ENCODE data around the gene KCNK15. TPM values are rescaled to one million over a fixed set of nuclear protein-coding genes. Genes with fewer than 3 reads are reported as not detected.
"Not testable (repeated sequence)": the region's sequence is repeated elsewhere in the genome, so short reads cannot be mapped to it uniquely, and the experiment has no call there.

The KCNK15 gene
- not detected for total RNA-seq
- not detected for total RNA-seq (2013)

DNA sequence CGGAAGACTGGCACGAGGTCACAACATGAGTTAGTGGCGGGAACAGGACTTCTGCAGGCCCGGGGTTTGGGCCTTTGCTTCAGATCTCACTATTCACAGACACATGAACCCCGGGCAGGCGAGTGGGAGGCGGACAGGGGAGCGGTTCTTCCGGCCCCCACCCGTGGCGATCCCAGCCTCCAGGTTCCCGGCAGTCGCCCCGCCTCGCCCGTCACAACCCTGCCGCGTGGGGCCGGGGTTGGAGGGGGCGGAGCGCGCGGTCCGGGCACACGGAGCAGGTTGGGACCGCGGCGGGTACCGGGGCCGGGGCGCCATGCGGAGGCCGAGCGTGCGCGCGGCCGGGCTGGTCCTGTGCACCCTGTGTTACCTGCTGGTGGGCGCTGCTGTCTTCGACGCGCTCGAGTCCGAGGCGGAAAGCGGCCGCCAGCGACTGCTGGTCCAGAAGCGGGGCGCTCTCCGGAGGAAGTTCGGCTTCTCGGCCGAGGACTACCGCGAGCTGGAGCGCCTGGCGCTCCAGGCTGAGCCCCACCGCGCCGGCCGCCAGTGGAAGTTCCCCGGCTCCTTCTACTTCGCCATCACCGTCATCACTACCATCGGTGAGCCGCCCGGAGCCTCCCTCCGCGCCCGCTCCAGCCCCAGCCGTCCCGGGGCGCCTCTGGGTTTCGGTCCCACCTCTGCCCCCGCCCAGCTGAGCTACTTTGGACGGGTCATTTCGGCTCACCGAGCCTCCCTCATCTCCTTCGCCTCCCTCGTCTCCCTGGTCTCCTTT, at the start of gene KCNK15:
Gene KCNK15, plus strand, starts transcription at position 268 of the 769 bp plus-strand sequence. Its CDS starts 46 bp downstream, at position 314.
- H3K9me3 Mint-ChIP-seq, result no peaks in the 10 kb centered on the region
- Histone ChIP-seq H3K27ac (ENCODE audit: low read length) (no peak within 1 kb of the TSS), H3K9me3 (ENCODE audit: control insufficient read depth, insufficient read depth, low read length) (no peaks in the 10 kb centered on the region), H3K27me3 (ENCODE audit: control insufficient read depth, insufficient read depth, low read length) (peaks cover 17% of the 10 kb centered on the region), H3K4me3 (ENCODE audit: low read length) (peak within 1 kb of the TSS; percentile 17), H3K36me3 (ENCODE audit: control insufficient read depth, insufficient read depth, low read length) (no peaks in the 10 kb centered on the region), H3K4me1 (ENCODE audit: control insufficient read depth, insufficient read depth, low read length) (peaks cover 6% of the 10 kb centered on the region)
- peaks cover 46 to 70% of the 10 kb centered on the region in 2 donors for H3K27me3 Mint-ChIP-seq (ENCODE audit: low read depth in 2 of 2)
- TF ChIP-seq, protein P1, sequence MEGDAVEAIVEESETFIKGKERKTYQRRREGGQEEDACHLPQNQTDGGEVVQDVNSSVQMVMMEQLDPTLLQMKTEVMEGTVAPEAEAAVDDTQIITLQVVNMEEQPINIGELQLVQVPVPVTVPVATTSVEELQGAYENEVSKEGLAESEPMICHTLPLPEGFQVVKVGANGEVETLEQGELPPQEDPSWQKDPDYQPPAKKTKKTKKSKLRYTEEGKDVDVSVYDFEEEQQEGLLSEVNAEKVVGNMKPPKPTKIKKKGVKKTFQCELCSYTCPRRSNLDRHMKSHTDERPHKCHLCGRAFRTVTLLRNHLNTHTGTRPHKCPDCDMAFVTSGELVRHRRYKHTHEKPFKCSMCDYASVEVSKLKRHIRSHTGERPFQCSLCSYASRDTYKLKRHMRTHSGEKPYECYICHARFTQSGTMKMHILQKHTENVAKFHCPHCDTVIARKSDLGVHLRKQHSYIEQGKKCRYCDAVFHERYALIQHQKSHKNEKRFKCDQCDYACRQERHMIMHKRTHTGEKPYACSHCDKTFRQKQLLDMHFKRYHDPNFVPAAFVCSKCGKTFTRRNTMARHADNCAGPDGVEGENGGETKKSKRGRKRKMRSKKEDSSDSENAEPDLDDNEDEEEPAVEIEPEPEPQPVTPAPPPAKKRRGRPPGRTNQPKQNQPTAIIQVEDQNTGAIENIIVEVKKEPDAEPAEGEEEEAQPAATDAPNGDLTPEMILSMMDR (IDR thresholded peaks at IDR 0.05), result no peak
- 2% methylated on average over 81 of the region's 81 CpGs for WGBS (ENCODE audit: insufficient coverage)
- H3K36me3 Mint-ChIP-seq, result no peaks in the 10 kb centered on the region
- ATAC-seq (peak in 2 of 3 donors; percentile 67 to 74), DNase-seq (peak in 1 of 2 donors; percentile 53)
- intact Hi-C loops (cut with micrococcal nuclease), result loop anchor here (5.0 kb wide), 1 partner anchor 122 kb away; no protein-coding TSS in a partner anchor
- peak within 1 kb of the TSS; percentile 70 for H3K4me3 Mint-ChIP-seq
- peaks cover 6 to 17% of the 10 kb centered on the region in 2 donors for H3K4me1 Mint-ChIP-seq
- peak within 1 kb of the TSS in 1 of 2 donors; percentile 19 for H3K27ac Mint-ChIP-seq

DNA sequence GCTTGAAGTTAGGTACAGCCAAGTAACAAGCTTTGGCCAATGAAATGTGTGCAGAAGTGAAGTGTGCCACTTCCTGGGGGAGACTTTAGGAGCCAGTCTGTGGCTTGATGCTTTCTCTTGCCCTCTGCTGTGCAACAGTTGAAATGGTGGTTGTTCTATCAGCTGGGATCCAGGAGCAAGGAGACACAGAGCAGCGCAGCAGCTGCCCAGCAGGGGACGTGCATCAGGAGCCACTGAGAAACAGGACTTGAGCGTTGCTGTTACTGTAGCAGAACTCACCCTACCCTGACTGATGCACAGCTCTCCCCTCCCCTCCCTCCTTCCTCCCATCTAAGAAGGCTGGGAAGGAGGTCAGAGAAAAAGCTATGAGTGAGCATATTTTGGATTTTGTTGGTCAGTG, 49.4 kb upstream of the KCNK15 start:
- Mint-ChIP-seq H3K4me3 (no peak overlapping the region), H3K9me3 (no peaks in the 10 kb centered on the region), H3K36me3 (no peaks in the 10 kb centered on the region), H3K27ac (no peak overlapping the region), H3K4me1 (no peaks in the 10 kb centered on the region), H3K27me3 (ENCODE audit: low read depth in 2 of 2) (peaks cover 4 to 7% of the 10 kb centered on the region in 2 donors)
- no peak overlapping the region for H3K27ac ChIP-seq (ENCODE audit: low read length)
- ATAC-seq, result no peak
- H3K4me1 ChIP-seq (ENCODE audit: control insufficient read depth, insufficient read depth, low read length), result no peaks in the 10 kb centered on the region
- no peak overlapping the region for H3K4me3 ChIP-seq (ENCODE audit: low read length)
- DNase-seq, result no peak
- intact Hi-C loops (cut with micrococcal nuclease), result no loop called here
- no peaks in the 10 kb centered on the region for H3K36me3 ChIP-seq (ENCODE audit: control insufficient read depth, insufficient read depth, low read length)
- TF ChIP-seq, protein P1 (IDR thresholded peaks at IDR 0.05), result no peak
- no peaks in the 10 kb centered on the region for H3K27me3 ChIP-seq (ENCODE audit: control insufficient read depth, insufficient read depth, low read length)
- 78% methylated on average over 3 of the region's 3 CpGs for WGBS (ENCODE audit: insufficient coverage)
- no peaks in the 10 kb centered on the region for H3K9me3 ChIP-seq (ENCODE audit: control insufficient read depth, insufficient read depth, low read length)

DNA sequence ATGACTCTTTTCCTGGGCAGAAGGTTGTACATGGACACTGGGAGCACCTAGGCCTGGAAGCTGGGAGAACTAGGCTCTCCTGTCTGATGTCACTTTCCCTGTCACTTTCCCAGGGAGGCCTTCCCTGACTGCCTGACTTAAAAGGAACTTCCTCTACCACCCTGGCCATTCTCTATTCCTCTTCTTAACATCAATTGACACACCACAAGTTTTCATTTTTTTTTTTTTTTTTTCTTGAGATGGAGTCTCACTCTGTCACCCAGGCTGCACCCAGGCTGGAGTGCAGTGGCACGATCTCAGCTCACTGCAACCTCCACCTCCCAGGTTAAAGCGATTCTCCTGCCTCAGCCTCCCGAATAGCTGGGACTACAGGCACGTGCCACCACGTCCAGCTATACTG, 48.6 kb upstream of the KCNK15 start:
- H3K4me1 Mint-ChIP-seq; H3K4me3 ChIP-seq (ENCODE audit: low read length); H3K27me3 ChIP-seq (ENCODE audit: control insufficient read depth, insufficient read depth, low read length); H3K4me3 Mint-ChIP-seq; ATAC-seq; DNase-seq; H3K4me1 ChIP-seq (ENCODE audit: control insufficient read depth, insufficient read depth, low read length); H3K36me3 ChIP-seq (ENCODE audit: control insufficient read depth, insufficient read depth, low read length); H3K27ac ChIP-seq (ENCODE audit: low read length); H3K27me3 Mint-ChIP-seq (ENCODE audit: low read depth in 2 of 2); H3K9me3 Mint-ChIP-seq; H3K9me3 ChIP-seq (ENCODE audit: control insufficient read depth, insufficient read depth, low read length); H3K27ac Mint-ChIP-seq; intact Hi-C loops (cut with micrococcal nuclease); H3K36me3 Mint-ChIP-seq: not testable (repeated sequence)
- WGBS (ENCODE audit: insufficient coverage), result 91% methylated on average over 5 of the region's 5 CpGs

DNA sequence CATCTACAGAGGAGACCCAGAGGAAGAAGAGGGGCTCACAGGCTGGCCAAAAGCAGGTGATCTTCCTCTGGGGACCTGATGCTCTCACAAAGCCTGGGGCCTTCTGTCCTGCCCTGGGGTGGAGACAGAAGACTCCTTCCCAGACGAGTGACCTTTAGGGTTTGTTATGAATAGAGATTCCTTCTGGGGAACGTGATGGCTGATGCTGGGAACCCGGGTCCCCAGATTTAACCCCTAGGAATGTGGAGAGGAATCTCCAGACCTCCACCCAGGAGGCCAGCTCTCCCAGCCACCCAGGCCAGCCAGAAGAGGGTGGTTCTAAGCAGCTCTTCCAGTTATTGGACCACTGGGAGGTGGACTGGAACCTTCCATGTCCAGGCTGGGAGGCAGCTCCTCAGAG, 47.3 kb upstream of the KCNK15 start:
- H3K27me3 Mint-ChIP-seq (ENCODE audit: low read depth in 2 of 2), result peaks cover 0 to 3% of the 10 kb centered on the region in 2 donors
- no peak overlapping the region for H3K27ac Mint-ChIP-seq
- TF ChIP-seq, protein P1 (IDR thresholded peaks at IDR 0.05), result no peak
- no peaks in the 10 kb centered on the region for H3K27me3 ChIP-seq (ENCODE audit: control insufficient read depth, insufficient read depth, low read length)
- H3K27ac ChIP-seq (ENCODE audit: low read length), result no peak overlapping the region
- no peaks in the 10 kb centered on the region for H3K9me3 ChIP-seq (ENCODE audit: control insufficient read depth, insufficient read depth, low read length)
- no peak overlapping the region for H3K4me3 ChIP-seq (ENCODE audit: low read length)
- no peaks in the 10 kb centered on the region for H3K36me3 Mint-ChIP-seq
- H3K4me3 Mint-ChIP-seq, result no peak overlapping the region
- peaks cover 12% of the 10 kb centered on the region for H3K4me1 ChIP-seq (ENCODE audit: control insufficient read depth, insufficient read depth, low read length)
- 77% methylated on average over 3 of the region's 3 CpGs for WGBS (ENCODE audit: insufficient coverage)
- H3K9me3 Mint-ChIP-seq, result no peaks in the 10 kb centered on the region
- no peaks in the 10 kb centered on the region for H3K36me3 ChIP-seq (ENCODE audit: control insufficient read depth, insufficient read depth, low read length)
- DNase-seq (no peak), ATAC-seq (no peak)
- no peaks in the 10 kb centered on the region for H3K4me1 Mint-ChIP-seq
- intact Hi-C loops (cut with micrococcal nuclease), result no loop called here

Data from natural killer cell (primary cell).